Prostate gland (tissue), 2 donors: ENCODE measurements around the gene DAPK1. TPM values are rescaled to one million over a fixed set of nuclear protein-coding genes. Genes with fewer than 3 reads are reported as not detected.

Experiments
- DNase-seq: peaks from one replicate; pipeline ENCODE4 v3.0.0-alpha.2; 2019; ENCODE audit warnings: low spot score
- H3K27ac ChIP-seq, 2 donors: fragments of 200-600 bp; sonication (generic); 2 replicates each; pipeline ENCODE4 v1.5.1; 2017 to 2019
- H3K27me3 ChIP-seq: fragments of 200-600 bp; sonication (generic); replicated peaks from 2 replicates; pipeline ENCODE4 v1.5.1; 2019; ENCODE audit not compliant: insufficient read depth
- H3K36me3 ChIP-seq, 2 donors: fragments of 200-600 bp; sonication (generic); 1 replicate in 1 of 2; 2 replicates in 1 of 2; pipeline versions ENCODE4 v1.5.1 to v1.8.1; 2017 to 2019
- H3K4me1 ChIP-seq: fragments of 200-600 bp; sonication (generic); replicated peaks from 2 replicates; pipeline ENCODE4 v1.5.1; 2019
- H3K4me3 ChIP-seq, 2 donors: fragments of 200-600 bp; sonication (generic); 2 replicates each; pipeline ENCODE4 v1.5.1; 2017 to 2019
- H3K9me3 ChIP-seq: fragments of 200-600 bp; sonication (generic); 2 replicates; pipeline ENCODE4 v1.5.1; 2017
- CTCF ChIP-seq, 4 experiments: fragments of 200-600 bp in 2 of 4; fragments of 450-650 bp in 2 of 4; sonication (generic) in 2 of 4; IDR thresholded peaks; 1 replicate in 3 of 4; 2 replicates in 1 of 4; pipeline ENCODE4 v1.5.1; 2016 to 2019; ENCODE audit warnings: antibody characterized with exemption in 4 of 4, mild to moderate bottlenecking in 2 of 4, moderate library complexity in 2 of 4
- POLR2A ChIP-seq: fragments of 450-650 bp; IDR thresholded peaks from one replicate; pipeline ENCODE4 v1.6.1; 2016; ENCODE audit warnings: antibody characterized with exemption, mild to moderate bottlenecking
- POLR2AphosphoS5 ChIP-seq: sonication (generic); formaldehyde crosslinking; IDR thresholded peaks from one replicate; pipeline ENCODE4 v1.6.1; 2017; ENCODE audit warnings: antibody characterized with exemption
- WGBS: methylation state at CpG from one replicate; pipeline ENCODE4 v1.1.5; 2018; 5-methylcytosine and 5-hydroxymethylcytosine counted together
- intact Hi-C: fragments of 100-400 bp; cut with DNase I; formaldehyde crosslinking; loops from one replicate; pipeline ENCODE4 v1.14.2; 2022
- total RNA-seq, 2 donors: library from RNA; depleted of rRNA; stranded (reverse); fragments of >200 nt; gene quantifications; one replicate each; pipeline ENCODE4 v1.1.0, GENCODE V29; 2016

The DAPK1 gene
- total RNA-seq, 2 donors from 2014 or later: 13.9 to 39.1 TPM

- WGBS: 88% methylated on average over 6 of the region's 6 CpGs
- intact Hi-C loops: no loop called here
- DNase-seq: no peak
- Histone ChIP-seq H3K9me3 (no peaks in the 10 kb centered on the region), H3K4me3 (no peak overlapping the region), H3K36me3 (no peaks in the 10 kb centered on the region), H3K27ac (peak overlapping the region in 1 of 2 donors; percentile 76), H3K4me1 (peaks cover 5% of the 10 kb centered on the region), H3K27me3 (no peaks in the 10 kb centered on the region)
- no peak for TF ChIP-seq POLR2AphosphoS5
- no peak for TF ChIP-seq POLR2A
- TF ChIP-seq CTCF (IDR thresholded peaks at IDR 0.05): no peak
These were observed 75.1 kb downstream of the DAPK1 start for GRCh38 chr9:87572719-87573118.

GRCh38 chr9:87573841-87574342, 76.2 kb downstream of the DAPK1 start:
- DNase-seq: no peak
- TF ChIP-seq POLR2A: no peak
- no peak for TF ChIP-seq CTCF (IDR thresholded peaks at IDR 0.05)
- no peak for TF ChIP-seq POLR2AphosphoS5
- H3K27me3 ChIP-seq: no peaks in the 10 kb centered on the region
- H3K27ac ChIP-seq: no peak overlapping the region
- WGBS: 100% methylated on average over 1 of the region's 1 CpG
- no peaks in the 10 kb centered on the region for H3K36me3 ChIP-seq
- H3K9me3 ChIP-seq: no peaks in the 10 kb centered on the region
- no peak overlapping the region for H3K4me3 ChIP-seq
- peaks cover 5% of the 10 kb centered on the region for H3K4me1 ChIP-seq
- intact Hi-C loops: no loop called here

- no peak for DNase-seq
- Histone ChIP-seq H3K36me3 (no peaks in the 10 kb centered on the region), H3K27ac (no peak overlapping the region), H3K4me1 (no peaks in the 10 kb centered on the region), H3K27me3 (no peaks in the 10 kb centered on the region), H3K4me3 (no peak overlapping the region), H3K9me3 (no peaks in the 10 kb centered on the region)
- intact Hi-C loops: no loop called here
- TF ChIP-seq POLR2AphosphoS5: no peak
- no peak for TF ChIP-seq CTCF (IDR thresholded peaks at IDR 0.05)
- no peak for TF ChIP-seq POLR2A
- 86% methylated on average over 7 of the region's 7 CpGs for WGBS
These were observed 80.1 kb downstream of the DAPK1 start for GRCh38 chr9:87577746-87578145.

GRCh38 chr9:87578625-87579024, 81.0 kb downstream of the DAPK1 start:
- DNase-seq: no peak
- Histone ChIP-seq H3K36me3 (no peaks in the 10 kb centered on the region), H3K4me3 (no peak overlapping the region), H3K9me3 (no peaks in the 10 kb centered on the region), H3K4me1 (no peaks in the 10 kb centered on the region), H3K27ac (no peak overlapping the region), H3K27me3 (no peaks in the 10 kb centered on the region)
- intact Hi-C loops: no loop called here
- 67% methylated on average over 2 of the region's 2 CpGs for WGBS
- TF ChIP-seq POLR2AphosphoS5 (no peak), POLR2A (no peak), CTCF (IDR thresholded peaks at IDR 0.05) (no peak)

- DNase-seq: no peak
- Histone ChIP-seq H3K9me3 (no peaks in the 10 kb centered on the region), H3K27ac (no peak overlapping the region), H3K4me3 (no peak overlapping the region), H3K36me3 (no peaks in the 10 kb centered on the region), H3K27me3 (no peaks in the 10 kb centered on the region), H3K4me1 (no peaks in the 10 kb centered on the region)
- TF ChIP-seq POLR2A (no peak), POLR2AphosphoS5 (no peak), CTCF (IDR thresholded peaks at IDR 0.05) (no peak)
- 89% methylated on average over 2 of the region's 2 CpGs for WGBS
- intact Hi-C loops: no loop called here
These were observed 82.3 kb downstream of the DAPK1 start for GRCh38 chr9:87579781-87580541.
